GM12801 (cell line): ENCODE data around the gene MAK.

ENCODE experiments used
- CTCF ChIP-seq: IDR thresholded peaks from one replicate; pipeline ENCODE4 v1.5.1; 2011; ENCODE audit warnings: control low read depth; ENCODE audit not compliant: insufficient read length; ENCODE audit errors: extremely low read depth

MAK gene

DNA sequence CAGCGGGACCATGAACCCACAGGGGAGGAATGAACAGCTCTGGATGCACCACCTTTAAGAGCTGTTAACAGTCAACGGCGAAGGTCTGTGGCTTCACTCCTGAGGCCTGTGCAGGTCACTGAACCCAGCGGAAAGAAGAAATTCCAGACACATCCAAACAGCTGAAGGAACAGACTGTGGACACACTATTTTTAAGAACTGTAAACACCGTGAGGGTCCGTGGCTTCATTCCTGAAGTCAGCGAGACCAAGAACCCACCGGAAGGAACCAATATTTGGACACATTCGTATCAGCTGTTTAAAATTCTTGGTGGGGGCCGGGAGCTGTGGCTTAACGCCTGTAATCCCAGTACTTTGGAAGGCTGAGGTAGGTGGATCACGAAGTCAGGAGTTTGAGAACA, 96.1 kb downstream of the MAK start:
- no peak for TF ChIP-seq CTCF

DNA sequence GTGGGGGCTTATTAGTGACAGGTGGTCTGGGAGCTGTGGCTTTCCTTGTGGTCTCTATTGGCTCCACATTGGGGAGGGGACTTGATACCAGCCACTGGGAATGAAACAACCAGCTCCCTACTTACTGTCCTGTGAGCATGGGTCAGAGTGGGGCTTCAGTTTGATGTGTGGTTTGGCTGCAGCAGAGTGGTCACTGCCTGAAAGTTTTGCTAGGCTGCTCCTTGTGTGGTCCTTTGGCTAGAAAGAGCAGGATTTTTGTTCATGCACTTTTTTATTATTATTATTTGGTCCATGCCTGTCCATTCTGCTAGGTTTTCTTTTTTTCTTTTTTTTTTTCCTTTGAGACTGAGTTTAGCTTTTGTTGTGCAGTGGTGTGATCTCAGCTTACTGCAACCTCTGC, 98.3 kb downstream of the MAK start:
- no peak for TF ChIP-seq CTCF

DNA sequence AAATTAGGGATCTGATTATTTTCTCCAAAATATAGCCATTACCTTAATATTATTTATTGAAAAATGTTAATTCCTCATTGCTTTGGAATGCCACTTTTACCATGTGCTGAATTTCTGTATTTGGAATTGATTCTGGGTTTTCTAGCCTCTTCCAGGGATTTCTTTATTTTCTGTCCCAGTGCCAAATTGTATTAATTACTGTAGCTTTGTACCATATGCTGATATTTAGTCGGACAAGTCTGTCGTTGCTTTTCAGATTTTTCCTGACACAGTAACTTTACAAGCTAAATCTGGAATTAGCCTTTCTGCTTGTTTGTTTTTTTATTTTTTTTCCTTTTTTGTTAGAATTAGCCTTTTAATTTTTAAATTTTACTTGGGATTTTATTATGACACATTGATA, 101.6 kb downstream of the MAK start:
- TF ChIP-seq CTCF: no peak

- TF ChIP-seq CTCF: no peak
Observed at GRCh38 chr6:10733863-10734262, 104.5 kb downstream of the MAK start.

GRCh38 chr6:10733151-10733715, 105.1 kb downstream of the MAK start:
- TF ChIP-seq CTCF: no peak

- no peak for TF ChIP-seq CTCF
Observed at GRCh38 chr6:10730254-10730653, 108.1 kb downstream of the MAK start.

GRCh38 chr6:10725716-10726115, 112.6 kb downstream of the MAK start:
- TF ChIP-seq CTCF: no peak

DNA sequence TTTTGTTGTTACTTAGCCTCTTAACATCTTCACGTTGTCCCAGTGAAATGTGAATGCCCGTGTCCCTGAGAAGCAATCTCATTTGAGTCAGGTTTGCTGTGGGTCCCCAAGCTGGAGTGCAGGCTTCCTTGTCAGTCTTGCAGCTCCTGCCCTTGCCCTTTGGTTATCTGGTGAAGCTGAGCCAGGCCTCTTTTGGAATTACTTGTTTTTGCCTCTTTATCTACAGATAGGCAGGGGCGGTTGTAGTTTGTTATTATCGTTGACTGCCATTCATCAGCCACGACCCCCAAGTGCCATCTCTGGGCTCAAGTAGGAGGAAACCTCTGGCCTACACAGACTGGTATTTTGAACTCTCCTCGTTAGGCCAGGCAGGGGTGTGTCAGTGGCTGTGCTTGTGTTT, 113.3 kb downstream of the MAK start:
- no peak for TF ChIP-seq CTCF
